GM19452 (cell line): ENCODE results near the gene SORCS2.

ENCODE experiments used
- ATAC-seq: cut with Tn5 transposase; IDR thresholded peaks from one replicate; pipeline ENCODE4 v1.9.1; 2021; ENCODE audit not compliant: unreplicated experiment

SORCS2 gene

DNA sequence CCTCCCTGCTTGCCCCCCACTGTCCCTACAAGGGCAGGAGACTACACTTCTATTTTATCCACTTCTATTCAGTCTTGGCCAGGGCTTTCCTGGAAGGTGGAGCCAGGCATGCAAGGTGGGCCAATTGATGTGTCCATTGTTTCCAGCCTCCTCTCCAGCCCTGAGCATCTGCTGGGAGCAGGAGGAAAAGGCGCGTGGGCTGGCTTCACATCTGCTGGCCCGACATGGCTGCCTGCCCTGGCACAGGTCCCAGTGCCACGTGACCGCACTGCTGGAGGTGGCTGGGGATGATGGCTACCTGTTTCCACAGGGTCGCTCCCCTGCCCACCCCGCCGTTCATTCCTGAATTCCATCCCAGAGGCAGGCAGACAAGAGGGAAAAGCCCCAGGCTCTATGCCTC lies 499.6 kb downstream of the SORCS2 start:
- no peak for ATAC-seq

DNA sequence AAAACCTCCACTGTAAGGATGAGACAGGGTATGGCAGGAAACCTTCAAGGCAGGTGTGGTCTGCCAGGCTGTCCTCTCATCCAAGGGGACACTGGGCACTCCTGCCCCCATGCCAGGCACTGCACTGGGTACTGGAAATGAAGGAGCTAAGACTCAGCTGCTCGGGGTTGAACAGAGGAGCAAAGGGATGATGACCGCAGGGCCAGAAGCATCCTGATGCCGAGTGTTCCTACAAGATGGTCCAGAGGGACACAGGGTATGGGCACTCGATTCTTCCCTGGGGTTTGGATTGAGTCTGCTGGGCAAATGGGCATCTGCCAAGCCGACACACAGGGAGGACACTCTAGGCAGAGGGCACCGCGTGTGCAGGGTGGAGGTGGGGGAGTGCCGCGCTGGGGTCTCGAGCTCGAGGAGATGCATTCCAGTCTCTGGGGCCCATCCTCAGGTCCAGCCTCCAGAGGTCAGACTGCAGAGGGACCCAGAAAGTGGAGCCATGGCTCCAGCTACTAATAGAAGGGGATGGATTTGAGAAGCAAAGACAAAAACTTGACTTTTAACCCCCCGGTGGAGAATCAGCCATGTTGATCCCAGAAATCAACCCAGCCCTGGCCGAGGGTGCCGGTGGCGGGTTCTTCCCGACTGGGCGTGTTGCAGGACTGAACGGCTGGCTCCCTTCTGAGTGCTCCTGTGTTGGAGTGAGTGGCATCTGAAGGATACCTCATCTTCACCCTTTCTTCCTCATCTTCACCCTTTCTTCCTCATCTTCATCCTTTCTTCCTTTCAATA lies 500.3 kb downstream of the SORCS2 start:
- ATAC-seq = no peak

DNA sequence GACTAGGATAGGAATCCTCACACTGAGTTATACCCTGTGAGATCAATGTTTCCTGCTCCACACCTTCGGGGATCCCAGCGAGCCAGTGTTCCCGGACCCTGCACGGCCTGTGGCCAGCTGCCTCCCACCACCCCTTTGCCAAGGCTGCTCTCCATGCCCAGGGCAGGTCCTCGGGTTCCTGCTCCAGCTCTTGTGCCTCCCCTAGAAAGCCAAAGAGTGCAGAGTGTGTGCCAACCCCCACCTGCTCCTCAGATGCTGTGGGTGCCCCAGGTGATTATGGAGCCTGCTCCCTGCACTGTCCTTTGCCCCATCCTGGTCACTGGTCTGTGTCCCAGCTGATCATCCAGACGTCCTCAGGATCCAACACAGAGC lies 500.9 kb downstream of the SORCS2 start:
- ATAC-seq = no peak

DNA sequence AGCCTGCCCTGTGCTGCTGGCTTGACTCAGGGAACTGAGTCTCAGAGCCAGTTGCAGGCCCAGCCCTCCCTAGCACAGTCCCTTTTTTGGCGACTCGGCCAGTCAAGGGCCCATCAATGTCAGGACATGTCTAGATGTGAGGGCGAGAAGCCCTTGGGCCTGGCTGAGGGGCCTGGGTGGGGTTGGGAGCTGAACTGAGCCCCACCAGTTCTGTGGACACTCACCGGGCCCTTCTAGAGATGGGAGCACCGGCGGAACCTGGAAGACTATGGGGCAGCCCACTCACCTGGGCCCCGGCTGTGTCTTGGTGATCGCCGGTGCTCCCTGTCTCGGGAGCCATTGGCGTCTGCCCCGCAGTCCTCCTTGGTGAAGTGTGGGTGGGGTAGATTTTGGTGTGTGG lies 501.4 kb downstream of the SORCS2 start:
- ATAC-seq = no peak

DNA sequence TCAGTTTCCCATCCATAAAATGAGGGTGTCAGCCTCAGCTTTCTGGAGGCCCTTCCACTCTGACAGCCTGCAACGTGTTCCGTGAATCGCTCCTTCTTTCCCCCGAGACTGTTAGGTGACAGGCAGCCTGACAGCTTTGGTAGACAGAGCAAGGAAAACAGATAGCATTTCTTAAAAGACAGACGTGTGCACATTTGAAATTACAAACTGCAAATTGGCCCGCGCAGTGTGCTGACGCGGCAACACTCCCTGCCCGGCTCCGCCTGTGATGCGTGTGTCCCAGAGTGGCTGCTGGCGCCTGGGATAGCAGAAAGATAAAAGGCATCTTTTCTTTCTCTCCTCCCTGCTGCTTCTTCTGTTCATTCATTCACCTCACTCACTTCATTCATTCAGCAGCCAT lies 502.0 kb downstream of the SORCS2 start:
- ATAC-seq = no peak

DNA sequence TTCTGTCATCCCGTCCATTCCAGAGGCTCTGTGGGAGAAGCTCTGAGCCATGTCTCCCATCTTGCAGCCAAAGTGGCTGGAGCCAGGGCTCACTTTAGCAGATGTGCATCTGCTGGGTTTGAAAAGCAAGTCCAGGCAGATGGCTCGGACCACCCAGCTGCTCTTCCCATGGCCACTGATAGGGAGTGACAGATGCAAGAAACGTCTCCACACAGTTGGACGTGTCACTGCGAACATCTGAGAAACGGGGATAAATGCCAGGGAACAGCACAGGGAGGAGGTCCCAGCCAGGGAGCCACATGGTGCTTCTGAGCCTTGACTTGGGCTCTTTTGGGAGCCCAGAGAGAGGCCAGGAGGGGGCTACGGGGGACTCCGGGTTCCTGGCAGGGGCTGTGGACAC lies 505.0 kb downstream of the SORCS2 start:
- no peak for ATAC-seq

DNA sequence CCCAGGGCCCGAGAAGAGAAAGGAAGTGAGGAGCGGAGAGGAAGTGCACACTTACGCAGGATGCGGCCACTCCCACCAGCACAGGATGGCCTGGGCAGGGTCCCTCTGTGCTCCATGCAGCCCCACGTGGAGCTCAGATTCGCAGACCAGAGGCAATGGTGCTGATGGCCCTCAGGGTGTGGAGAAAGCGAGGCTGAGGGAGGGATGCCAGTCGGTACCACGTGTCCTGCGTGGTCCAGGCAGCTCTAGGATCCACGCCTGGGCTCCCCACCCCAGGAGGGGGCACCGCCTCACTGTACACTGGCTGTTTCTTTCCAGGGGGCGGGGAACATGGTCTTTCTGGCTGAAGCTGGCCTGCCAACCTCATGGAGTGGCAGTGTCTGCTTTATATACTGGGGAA lies 505.5 kb downstream of the SORCS2 start:
- ATAC-seq = no peak

DNA sequence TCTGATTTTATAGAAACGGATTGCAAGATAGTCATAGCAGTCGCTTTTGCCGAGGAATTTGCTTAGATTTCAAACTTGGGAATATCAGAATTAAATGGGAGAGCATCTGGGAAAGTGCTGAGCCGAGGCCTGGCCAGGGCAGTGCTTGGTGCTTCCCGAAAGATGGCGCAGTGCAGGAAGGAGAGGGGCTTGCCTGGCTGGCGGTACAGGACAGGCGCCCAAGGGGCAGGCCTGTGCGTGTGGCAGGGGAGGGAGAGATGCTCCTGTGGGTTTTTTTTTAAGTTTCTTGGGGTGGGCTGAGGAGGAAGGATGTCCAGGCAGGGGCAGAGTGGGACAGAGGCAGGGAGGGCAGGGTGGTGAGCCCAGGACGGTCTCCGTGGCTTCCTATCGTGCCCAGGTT lies 506.2 kb downstream of the SORCS2 start:
- ATAC-seq = no peak

DNA sequence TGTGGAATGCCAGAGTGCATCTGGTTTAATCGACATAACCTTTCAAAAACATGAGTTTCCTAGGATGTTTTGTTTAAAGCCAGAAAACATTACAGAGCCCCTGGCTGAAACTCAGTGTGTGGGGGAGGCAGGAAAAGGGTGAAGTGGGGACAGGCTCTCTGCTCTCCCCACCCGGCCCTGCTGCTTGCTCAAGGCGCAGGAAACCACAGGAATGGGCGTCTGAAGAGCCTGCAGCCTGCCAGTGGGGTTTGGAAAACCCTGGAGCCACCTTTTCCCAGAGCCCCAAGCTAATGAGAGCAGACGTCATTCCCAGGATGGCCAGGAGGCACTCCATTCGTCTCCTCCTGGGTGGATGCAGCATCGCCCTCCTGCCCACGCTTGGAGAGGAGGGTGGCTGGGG lies 506.7 kb downstream of the SORCS2 start:
- ATAC-seq = no peak

DNA sequence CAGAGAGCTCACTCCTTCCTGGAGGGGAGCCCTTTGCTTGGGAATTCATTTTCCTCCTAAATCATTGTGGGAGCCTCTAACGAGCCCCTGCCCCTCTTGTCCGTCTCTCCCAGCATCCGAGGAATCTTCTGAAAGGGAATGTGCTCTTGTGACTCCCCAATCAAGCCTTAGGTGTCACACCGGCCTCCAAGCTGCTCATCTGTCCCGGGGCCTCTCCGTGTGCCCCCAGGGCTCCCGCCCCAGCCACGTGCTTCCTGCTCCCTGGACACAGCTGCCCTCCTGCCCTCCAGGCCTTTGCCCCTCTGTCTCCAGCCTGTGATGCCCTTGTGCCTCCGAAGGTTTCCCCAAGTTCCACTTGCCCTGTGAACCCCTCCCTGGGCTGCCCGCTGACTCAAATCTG lies 507.5 kb downstream of the SORCS2 start:
- no peak for ATAC-seq

DNA sequence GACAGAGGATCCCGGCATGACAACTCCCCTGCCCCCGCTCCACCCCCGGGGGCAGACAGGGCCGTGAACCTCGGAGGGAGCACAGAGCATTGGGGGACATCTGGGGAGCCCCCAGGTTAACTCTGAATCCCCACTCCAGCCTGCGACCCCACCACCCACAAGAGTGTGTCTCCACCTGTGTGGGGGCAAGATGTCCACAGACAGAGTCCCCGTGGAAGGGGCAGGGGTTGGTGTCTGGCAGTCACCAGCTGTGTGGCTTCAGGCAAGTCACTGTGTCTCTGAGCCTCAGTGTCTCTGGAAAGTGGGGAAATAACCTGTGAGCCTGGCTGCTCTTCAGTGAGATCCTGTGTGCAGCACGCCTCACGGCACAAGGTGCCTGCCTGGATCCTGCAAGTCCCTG lies 508.3 kb downstream of the SORCS2 start:
- no peak for ATAC-seq

DNA sequence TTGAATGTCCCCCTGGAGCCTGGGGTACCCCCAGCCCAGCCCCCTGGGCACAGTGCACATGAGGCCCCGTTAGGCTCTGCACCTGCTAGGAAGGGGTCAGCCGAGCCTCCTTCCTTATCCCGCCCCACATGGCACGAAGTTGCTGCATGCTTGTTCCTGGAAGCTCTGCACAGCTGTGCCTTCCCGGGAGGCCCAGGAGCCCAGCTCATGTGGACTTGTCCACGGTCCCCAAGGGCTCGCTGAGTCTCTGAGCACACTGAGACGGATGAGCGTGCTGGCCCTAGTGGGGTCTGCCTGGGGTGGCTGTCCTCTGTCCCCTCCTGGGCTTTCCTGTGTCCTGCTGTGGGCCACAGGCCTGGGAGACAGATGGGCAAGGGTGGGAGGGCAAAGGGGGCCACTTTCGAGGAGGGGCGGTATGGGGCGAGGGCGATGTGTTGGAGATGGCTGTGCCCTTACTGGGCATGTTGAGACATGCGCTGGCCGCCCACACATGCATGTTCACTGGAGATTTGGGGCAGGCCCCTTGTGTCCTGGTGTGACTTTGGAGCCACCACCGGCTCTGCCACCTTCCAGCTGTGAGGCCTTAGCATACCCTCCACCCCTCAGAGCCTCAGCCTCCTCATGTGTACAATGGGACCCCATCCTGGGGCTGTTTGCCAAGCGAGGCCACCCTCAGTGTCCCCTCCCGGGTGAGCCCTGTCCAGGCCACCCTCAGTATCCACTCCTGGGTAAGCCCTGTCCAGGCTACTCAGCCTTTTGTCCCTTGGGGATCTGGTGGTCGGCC lies 509.7 kb downstream of the SORCS2 start:
- ATAC-seq = no peak

DNA sequence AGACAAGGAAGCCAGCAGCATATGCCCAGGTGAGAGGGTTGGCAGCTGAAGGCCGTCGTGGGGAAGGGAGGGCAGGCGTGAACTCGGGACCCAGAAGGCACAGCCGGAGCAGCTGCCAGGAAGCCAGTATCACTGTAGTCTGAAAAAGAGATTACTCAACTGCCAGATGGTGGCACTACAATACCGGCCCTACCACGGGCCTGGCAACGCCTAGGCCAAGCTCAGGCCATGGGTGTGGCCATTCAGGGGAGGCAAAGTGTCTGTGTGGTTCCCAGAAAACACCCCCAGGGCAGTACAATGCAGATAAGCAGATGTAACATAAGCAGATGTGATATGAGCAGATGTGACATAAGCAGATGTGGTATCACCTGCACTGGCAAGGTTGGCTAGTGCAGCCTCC lies 511.4 kb downstream of the SORCS2 start:
- ATAC-seq = no peak

DNA sequence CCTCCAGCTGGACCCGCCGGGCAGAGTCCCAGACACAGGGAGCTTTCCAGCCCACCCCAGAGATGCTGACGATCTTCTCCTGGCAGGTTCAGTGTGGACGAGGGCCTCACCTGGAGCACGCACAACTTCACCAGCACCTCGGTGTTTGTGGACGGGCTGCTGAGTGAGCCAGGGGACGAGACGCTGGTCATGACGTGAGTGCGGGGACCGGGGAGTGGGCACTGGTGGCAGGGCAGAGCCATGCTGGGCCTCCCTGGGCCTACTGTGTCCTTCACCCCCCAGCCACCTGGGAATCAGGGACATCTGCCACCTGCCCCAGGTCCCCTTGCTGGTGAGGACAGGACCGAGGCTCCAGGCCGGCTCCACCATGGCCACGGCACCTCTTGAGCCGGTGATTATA lies 511.8 kb downstream of the SORCS2 start:
- no peak for ATAC-seq

DNA sequence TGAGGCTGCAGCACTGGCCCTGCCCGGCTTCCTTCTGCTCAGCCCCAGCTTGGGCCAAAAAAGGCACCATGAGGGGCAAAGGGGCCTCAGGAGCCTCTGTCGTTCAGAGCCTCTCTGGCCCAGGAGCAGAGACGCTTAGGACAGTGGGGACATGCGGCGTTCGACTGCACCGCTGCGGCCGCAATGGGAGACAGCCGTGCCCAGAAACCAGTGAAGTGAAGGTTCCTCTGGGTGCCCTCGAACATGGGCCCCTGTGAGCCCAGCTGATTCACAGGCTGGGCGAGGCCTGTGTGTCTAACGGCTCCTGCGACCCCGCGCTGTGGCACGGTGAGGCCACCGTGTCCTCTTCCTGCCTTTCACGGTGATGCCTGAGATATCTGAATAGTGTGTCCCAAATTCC lies 512.3 kb downstream of the SORCS2 start:
- no peak for ATAC-seq

DNA sequence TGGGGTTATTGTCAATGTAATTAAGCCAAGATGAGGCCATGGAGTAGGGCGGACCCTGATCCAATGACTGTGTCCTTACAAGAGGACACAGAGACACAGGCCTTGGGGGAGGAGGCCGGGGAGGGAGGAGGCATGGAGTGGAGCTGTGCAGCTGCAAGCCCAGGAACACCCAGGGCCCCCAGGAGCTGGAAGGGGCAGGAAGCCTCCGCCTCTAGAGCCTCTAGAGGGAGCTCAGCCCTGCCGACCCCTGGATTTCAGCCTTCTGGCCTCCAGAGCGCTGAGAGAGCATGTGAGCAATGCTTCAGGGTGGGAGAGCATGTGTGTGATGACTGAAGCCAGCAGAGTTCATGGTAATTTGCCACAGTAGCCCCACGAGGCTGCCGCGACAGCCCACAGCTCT lies 512.7 kb downstream of the SORCS2 start:
- ATAC-seq = no peak

DNA sequence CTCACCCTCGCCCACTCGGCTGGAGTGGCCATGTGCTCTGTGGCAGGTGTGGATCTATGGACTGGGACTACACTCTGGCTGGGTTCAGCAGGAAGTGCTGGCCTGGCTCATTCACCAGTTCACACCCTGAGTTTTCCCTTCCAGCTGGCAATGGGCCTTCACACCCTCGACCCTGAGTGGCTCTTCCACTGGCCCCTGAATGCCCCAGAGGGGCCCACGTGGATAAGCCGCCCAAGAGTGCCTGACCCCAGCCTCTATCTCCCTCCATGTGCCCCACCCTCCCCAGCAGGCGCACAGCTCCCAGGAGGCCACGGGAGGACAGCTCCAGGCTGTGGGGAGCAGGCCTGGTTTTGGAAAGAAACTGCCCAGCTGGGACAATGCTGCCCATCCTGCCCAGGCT lies 513.3 kb downstream of the SORCS2 start:
- ATAC-seq = no peak

DNA sequence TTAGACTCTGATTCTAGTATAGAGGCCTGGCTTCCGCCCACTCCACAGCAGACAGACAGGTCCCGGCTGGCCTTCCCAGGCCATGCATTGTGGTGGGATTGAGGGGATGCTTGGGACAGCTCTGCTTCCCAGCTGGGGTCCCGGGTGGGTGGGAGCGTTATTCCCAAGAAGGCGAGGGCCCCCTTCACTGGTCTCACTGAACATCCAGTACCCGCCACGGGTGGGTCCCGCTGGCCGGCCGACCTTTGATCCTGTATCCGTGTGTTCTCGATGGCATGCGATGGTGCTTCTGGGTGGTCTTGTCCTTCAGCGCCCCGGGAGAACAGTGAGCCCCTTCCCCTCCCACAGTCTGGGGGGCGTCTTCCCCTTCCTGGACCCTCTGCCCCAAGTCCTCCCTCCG lies 515.9 kb downstream of the SORCS2 start:
- ATAC-seq = no peak

DNA sequence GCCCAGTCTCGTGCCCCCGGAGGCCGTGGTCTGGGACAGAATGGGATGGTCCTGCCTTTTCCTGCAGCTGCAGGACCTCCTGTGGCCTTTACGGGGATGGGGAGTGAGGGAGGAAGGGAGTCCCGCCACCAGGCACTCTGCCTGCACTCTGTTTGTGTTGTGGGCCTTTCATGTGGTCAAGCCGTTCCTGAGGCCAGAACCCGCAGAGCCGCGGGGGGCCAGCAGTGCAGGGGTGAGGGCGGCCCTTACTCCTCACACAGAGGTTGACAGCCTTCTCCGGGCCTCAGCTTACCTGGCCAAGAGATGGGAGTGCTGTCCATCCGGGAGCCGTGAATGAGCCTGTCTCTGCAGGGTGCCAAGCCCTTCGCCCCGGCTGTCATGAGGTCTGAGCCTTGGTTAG lies 516.6 kb downstream of the SORCS2 start:
- no peak for ATAC-seq

DNA sequence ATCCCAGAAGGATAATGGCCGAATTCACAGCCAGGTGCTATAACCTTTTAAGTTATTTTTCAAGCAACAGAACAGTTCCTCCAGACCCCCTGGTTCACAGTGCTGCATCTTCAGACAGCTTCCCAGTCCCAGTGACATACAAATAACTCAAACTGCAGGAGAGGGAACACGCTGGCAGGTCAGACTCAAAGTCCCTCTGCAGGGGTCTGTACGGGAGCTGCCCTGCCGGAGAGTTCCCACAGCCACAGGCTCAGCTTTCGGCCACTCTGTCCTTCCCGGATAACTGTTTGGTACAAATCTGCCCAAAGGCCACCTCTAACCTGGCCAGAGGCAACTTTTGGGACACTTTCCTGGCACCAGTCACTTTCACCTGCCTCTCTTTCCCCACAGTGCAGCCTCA lies 517.1 kb downstream of the SORCS2 start:
- no peak for ATAC-seq

DNA sequence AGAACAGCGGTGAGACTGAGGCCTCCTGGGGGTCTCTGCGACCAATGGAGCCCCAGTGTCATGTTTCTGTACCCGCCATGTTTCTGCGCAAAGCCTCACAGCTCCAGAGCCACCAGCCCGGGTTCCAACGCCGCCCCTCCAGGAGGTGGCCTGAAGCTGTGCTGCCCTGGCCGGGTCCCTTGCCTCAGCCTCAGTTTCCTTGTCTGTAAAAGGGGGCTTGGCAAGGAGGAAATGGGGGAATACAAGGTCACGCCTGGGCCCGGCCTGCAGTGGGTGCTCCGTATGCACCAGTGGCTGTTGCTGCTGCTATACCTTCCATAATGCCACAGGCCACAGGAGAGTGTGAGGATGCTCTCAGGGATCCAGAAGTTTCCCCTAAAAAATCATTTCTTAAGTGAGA lies 517.8 kb downstream of the SORCS2 start:
- no peak for ATAC-seq

DNA sequence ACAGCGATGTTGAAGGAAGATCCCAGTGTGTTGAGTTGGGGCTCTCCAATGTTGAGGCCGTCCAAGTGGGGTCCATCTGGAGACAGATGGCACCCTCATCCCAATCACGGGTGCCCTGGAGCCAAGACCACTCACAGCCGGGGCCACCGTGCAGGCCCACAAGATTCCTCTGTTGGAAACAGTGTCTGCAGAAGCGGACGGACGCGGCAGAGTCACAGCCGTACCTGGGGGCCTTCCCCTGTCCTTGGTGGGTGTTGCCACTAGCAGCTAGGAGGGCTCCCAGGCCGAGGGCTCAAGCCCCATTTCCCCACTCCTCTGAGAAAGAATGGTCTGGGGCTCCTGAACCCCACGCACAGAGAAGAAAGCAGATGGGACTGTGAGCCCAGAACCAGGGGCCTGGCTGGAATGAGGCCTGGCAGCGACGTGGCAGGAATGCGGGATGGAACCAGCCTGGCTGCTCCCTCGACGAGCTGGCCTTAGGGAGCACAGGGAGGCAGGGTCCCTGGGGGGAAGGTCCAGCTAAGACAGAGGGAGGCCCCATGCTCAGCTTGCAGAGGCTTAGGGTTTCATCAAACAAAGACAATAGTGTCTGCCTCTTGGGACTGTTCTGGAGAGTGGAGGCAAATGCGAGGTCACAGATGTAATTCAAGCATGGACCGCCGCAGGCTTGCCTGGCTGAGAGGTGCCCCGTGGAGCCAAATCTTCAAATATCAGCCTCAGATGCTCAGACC lies 518.4 kb downstream of the SORCS2 start:
- no peak for ATAC-seq
